SW480 (cell line): ENCODE results near the gene FGFR2.

ENCODE experiments used
- DNase-seq: peaks from one replicate; pipeline ENCODE4 v3.0.0-alpha.2; 2016; ENCODE audit warnings: low spot score

The FGFR2 gene

GRCh38 chr10:121610798-121611323 lies 12.6 kb upstream of the FGFR2 start:
- no peak for DNase-seq

DNA sequence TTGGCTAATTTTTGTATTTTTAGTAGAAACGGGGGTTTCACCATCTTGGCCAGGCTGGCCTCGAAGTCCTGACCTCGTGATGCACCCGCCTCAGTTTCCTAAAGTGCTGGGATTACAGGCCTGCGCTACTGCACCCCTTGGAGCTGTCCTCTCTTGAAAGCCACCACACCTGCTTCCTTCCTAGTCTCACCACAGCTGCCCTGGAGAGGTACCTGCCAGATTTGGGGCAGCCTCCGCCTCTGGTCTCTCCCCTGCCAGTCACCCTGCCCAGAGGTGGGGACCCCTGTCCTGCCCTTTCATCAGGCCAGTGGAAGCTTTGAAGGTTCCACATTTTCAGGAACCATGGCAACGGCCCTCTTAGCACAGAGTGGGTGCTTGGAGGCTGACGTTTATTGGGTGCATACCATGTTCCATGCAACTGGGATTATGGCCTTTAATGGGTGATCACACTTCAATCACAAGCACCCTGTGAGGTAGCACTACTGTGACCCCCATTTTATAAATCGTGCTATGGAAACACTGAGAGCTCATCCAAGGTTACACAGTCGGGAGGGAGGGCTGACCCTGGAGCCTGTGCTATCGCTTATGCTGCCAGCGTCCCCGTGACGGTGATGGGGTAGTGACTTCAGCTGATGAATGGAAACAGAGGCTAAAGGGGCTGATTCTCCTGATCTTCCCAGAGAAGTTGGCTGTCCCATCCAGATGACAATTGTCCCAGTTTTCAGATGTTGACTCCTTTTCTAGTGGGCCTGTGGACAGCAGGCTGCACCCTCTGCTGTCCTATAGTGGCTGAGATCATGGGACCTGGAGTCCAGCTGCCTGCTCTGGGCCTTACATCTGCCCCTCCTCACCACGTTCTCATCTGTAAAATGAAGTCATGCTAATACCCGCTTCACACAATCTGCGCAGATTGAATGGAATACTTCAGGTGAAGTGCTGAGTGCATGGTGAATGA lies 11.5 kb upstream of the FGFR2 start:
- no peak for DNase-seq

- DNase-seq, result peak; percentile 32
Measured at GRCh38 chr10:121608469-121609190, 10.4 kb upstream of the FGFR2 start.

- DNase-seq, result no peak
Measured at GRCh38 chr10:121607310-121608055, 9.2 kb upstream of the FGFR2 start.

GRCh38 chr10:121605708-121606107 lies 7.5 kb upstream of the FGFR2 start:
- DNase-seq, result no peak

GRCh38 chr10:121601458-121601857 lies 3.2 kb upstream of the FGFR2 start:
- DNase-seq, result no peak

- DNase-seq, result no peak
Measured at GRCh38 chr10:121600611-121601010, 2.4 kb upstream of the FGFR2 start.

GRCh38 chr10:121599947-121600346 lies 1.7 kb upstream of the FGFR2 start:
- DNase-seq, result no peak

GRCh38 chr10:121597504-121598262 lies 561 bp downstream of the FGFR2 start:
- DNase-seq, result peak; percentile 30

- peak; percentile 45 for DNase-seq
Measured at GRCh38 chr10:121596689-121597503, 1.3 kb downstream of the FGFR2 start.

DNA sequence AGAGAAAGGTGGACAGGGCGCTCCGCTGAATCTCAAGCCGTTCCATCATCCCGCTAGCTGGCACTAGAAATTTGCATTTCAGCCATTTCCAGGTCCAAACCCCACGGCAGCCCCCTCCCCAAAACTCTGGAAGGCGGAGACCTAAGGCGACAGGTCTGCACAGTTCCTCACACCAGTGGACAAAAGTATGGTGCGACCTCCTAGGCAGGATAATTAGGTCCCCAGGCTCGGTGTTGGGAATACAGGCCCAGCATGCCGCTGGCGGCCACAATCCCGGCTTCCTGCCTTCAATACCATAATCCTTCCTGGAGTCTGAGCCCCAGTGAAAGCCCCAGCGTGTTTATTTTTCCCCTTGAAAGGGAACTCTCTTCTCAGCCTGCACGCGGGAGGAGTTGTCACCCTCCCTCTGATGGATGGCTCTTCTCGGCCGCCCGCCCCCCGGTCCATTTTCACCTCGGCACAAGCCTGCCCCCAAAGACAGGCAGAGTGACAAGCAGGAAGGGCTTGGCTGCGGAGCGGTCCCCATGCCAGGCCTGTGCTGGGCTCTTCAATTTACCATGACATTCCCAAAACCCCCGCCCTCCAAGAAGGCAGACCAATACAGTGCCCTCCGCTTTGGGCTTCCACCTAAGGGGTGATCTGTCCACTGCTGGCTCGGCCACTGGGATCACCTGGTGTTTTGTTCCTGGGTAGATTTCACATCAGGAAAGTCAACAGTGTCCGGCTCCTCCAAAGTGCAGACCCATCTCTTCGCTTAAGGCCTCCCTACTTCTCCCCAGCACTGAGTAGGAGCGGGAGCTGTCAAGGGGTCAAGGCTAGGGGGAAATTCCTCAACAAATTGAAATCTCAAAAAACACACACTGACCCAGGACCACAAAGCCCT lies 2.2 kb downstream of the FGFR2 start:
- no peak for DNase-seq

DNA sequence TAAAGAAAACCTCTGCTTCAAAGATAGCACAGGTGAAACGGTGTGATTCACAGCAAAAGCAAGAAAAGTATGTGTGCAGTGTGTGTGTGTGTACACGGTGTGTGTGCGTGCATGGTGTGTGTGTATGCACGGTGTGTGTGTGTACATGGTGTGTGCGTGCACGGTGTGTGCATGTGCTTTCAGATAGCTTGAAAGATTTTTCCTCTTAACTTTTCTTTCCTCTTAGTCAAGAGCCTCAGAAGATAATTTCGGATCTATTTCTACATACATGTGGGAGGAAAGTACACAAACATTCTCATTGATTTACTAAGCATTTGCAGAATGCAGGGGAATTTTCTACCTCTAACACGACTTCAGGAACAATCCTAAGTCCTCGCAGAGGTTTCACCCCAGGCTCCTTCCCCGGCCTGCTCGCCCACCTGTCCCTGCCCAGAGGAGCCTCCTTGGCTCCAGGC lies 2.9 kb downstream of the FGFR2 start:
- DNase-seq, result no peak

- DNase-seq, result no peak
Measured at GRCh38 chr10:121594623-121595350, 3.5 kb downstream of the FGFR2 start.

DNA sequence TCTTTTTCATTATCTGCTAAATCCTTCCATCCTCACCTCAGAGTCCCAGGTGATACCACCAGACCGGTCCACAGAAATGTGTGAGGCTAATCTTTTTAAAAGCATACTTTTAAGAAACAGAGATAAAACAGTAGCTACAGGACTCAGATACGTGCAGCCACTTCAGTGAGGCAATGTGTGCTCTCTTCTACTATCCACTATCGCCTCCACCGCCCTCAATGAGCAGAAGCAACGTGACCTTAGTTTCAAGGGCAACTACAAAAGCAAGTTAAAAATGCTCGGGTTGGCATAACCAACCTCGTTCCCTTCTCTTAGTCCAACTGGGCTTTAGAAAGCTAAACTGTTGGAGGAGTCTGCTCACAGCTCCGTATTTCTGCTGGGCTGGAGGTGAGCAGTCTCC lies 4.2 kb downstream of the FGFR2 start:
- DNase-seq, result no peak

- DNase-seq, result no peak
Measured at GRCh38 chr10:121593281-121594075, 4.8 kb downstream of the FGFR2 start.

DNA sequence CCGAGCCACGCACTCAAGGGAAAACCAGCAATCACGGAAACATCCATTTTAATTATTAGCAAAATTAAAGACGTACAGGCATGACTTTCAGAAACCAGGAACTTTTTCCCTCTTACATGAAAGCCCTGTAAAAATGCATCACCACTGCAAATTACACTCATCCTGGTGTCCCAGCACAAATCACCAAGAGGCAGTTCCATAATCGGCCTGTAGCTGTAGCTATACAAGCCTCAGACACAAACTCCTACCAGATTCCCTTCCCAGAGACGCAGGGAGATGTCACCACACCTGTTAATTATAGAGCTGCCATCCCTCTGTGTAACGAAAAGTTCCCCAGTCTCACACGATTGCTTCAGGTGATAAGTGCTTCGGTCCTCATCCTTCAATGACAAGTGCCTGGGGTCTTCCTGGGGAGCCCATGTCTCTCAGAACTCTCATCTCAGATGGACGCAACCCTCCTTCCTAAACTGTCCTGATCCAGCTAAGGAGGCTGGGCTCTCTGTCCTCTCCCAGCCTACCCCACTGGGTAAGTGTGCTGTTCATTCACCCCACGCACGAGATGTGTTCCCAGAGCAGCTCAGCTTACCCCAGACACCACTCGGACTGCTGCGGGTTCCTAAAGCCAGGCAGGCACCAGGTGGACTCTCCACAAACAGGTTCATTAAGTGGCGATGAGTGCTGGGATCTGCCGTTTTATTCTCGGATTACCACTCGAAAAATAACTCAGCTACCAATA lies 5.9 kb downstream of the FGFR2 start:
- no peak for DNase-seq

DNA sequence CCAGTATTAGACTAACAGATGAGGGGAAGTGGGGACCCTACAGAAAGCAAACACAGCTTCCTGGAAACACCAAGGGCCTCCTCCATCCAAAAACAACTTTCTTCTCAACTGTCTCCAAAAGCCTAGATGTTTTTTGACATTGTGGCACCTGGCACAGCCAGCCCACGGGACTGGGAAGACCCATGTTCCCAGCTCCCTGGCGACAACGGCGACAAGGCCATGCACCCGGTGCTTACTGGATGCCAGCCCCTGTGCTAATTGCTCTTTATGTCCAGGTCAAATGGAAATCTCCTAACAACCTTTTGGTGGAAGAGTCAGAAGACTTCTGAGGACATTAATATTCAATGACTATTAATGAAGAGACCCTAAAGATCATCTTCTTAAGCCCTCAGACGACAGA lies 7.1 kb downstream of the FGFR2 start:
- no peak for DNase-seq
